NCI-H69 (cell line): ENCODE results near the gene APLP1.
"Not testable (repeated sequence)": the region's sequence is repeated elsewhere in the genome, so short reads cannot be mapped to it uniquely, and the experiment has no call there.

Source experiments
- DNase-seq: peaks from one replicate; lab custom pipeline; 2025; lab: John Stamatoyannopoulos, UW

Gene APLP1

GRCh38 chr19:35852029-35852780 lies 16.2 kb upstream of the APLP1 start, which contains the start of gene NPHS1:
NPHS1 (minus strand) TSS chr19:35852504; CDS start chr19:35851837, 667 bp downstream.
- no peak for DNase-seq

- DNase-seq = no peak
These were observed 15.2 kb upstream of the APLP1 start for GRCh38 chr19:35853038-35853756.

GRCh38 chr19:35856546-35857149 lies 11.7 kb upstream of the APLP1 start, which contains the start of gene KIRREL2:
KIRREL2 (plus strand) TSS chr19:35856911; CDS start chr19:35857120, 209 bp downstream.
- peak; percentile 59 for DNase-seq

DNA sequence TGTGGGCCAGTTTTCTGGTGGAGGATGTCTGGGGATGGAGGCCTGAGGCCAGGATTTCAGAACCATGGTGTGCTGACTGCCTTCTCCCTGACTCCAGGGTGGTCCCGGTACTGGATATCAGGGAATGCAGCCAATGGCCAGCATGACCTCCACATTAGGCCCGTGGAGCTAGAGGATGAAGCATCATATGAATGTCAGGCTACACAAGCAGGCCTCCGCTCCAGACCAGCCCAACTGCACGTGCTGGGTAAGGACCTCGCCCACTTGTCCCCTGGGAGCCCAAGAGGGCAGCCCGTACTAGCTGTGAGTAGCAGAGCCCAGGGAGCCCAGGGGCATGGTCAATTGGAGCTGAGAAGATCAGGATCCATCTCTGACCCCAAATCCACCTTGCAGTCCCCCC lies 10.1 kb upstream of the APLP1 start:
- DNase-seq = no peak

- peak; percentile 15 for DNase-seq
These were observed 9.0 kb upstream of the APLP1 start for GRCh38 chr19:35859414-35859813.

GRCh38 chr19:35860436-35860817 lies 7.9 kb upstream of the APLP1 start:
- DNase-seq = no peak

DNA sequence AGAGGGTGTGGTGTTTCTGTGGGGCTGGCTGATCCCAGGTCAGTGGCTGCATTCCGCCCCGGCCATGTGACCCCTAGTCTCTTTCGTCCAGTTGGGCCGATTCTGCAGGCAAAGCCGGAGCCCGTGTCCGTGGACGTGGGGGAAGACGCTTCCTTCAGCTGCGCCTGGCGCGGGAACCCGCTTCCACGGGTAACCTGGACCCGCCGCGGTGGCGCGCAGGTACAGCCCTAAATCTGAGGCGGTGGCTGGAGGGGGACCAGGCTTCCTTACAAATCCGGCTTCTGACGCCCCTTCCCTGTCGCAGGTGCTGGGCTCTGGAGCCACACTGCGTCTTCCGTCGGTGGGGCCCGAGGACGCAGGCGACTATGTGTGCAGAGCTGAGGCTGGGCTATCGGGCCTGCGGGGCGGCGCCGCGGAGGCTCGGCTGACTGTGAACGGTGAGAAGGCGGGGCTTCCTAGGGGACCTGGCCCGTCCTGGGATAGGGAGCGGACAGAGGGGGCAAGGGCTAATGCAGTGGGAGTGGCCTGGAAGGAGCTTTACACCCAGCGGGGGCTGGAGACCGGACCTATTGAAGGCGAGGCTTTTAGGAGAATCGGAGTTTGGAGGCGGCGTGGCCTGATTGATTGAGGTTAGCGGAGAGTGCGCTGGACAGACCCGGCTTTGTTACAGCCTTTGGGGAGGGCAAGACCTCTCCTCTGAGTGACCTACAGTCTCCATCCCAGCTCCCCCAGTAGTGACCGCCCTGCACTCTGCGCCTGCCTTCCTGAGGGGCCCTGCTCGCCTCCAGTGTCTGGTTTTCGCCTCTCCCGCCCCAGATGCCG lies 7.3 kb upstream of the APLP1 start:
- DNase-seq = no peak

DNA sequence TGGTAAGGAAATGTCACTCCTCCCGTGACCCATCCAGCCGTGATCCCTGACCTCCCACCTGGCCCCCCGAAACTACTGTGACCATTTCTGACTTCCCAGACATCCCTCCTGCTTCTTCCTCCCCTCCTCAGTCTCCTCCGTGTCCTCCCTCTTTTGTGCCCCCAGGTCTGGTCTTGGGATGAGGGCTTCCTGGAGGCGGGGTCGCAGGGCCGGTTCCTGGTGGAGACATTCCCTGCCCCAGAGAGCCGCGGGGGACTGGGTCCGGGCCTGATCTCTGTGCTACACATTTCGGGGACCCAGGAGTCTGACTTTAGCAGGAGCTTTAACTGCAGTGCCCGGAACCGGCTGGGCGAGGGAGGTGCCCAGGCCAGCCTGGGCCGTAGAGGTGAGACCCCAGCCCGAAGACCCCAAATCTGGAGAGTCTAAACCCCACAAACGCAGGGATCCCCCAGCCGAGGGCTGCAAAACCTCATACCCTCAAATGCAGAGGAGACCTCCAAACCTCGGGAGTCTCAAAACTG lies 6.7 kb upstream of the APLP1 start:
- no peak for DNase-seq

- DNase-seq = no peak
These were observed 5.8 kb upstream of the APLP1 start for GRCh38 chr19:35862528-35862927.

- DNase-seq = no peak
These were observed 5.4 kb upstream of the APLP1 start for GRCh38 chr19:35863018-35863417.

DNA sequence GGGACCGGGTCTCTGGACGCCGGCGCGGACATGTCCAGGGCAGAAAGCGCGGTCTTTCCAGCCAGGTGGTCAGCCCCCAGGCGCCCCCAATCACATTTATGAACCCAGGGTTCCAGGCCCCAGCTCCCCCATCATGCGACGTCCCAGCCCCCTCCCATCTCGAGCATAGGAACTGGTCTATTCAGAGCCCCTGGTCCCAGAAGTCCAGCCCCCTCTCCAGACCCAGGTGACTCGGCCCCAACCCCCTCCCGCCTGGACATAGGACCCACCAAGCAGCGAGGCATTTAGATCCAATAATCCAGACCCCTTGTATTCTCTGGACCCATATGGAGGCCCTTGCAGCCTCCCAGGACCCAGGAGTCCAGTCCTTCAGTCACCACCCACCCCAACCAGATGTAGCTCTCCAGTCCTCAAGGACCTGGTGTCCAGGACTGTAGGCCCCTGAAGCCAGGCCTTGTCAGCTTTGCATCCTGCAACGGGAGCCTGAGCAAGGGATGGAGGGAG lies 501 bp downstream of the APLP1 start:
- DNase-seq = no peak

DNA sequence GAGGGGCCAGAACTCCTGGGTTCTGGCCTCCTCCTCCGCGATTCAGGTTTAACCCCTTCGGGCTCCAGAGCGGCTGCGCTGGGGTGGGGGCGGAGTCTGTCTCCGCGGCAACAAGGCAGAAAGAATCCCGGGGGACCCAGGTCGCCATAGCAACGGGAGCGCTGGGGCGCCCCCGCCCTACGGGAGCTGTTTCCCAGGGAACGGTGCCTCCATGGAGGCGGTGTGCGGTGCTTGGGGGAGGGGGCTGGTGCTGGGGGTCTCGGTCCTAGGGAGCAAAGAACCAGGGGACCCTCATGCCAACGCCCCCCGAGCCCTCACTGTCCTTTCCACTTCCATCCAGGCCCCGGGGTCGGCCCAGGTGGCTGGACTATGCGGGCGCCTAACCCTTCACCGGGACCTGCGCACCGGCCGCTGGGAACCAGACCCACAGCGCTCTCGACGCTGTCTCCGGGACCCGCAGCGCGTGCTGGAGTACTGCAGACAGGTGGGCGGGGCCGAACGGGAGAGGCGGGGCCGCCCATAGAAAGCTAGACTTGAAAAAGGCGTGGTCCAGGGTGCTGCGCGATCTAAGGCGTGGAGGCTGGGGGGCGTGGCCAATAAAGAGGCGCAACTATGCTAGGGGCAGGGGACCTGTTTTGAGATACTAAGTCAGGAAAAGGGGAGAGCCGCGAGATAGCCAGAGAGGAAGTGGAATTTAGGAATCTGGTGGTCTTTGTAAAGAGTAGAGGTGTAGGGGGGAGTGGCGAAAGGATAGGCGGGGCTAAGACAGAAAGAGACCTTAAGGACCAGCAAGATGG lies 1.2 kb downstream of the APLP1 start:
- DNase-seq = peak; percentile 96

DNA sequence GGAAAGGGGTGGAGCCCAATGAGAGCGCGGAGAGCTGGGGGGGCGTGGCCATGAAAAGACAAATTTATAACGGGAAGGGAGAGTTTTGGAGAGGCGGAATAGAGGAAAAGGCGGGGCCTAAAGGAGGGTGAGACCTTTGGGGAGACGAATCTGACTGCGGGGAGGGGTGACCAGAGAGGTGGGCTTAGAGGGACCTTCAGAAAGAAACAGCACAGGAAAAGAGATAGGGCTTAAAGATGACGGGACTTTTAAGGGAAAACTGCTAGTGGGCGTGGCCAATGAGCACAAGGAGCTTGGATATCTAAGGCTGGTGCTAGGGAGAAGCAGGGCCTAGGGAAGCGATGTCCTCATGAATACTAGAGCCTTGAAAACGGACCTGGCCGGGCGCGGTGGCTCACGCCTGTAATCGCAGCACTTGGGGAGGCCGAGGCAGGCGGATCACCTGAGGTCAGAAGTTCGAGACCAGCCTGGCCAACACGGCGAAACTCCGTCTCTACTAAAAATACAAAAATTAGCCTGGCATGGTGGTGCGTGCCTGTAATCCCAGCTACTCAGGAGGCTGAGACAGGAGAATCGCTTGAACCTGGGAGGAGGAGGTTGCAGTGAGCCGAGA lies 1.9 kb downstream of the APLP1 start:
- not testable (repeated sequence) for DNase-seq

- no peak for DNase-seq
These were observed 2.4 kb downstream of the APLP1 start for GRCh38 chr19:35870798-35871197.

GRCh38 chr19:35871611-35872010 lies 3.2 kb downstream of the APLP1 start:
- no peak for DNase-seq

DNA sequence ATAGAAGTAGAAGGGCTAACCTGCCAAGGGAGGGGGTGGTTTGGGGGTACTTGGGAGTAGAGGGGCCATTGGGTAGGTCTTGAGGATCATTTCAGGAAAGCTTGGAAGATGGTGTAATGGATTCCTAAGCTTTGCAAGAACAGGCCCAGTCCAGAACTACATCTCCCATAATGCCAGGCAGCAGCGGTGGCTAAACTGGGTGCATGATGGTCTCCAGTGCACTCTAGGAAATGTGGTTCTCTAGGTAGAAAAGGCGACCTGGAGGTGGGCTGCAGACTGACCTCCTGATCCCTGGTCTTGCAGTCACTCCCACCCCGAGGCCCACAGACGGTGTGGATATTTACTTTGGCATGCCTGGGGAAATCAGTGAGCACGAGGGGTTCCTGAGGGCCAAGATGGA lies 3.8 kb downstream of the APLP1 start:
- no peak for DNase-seq

DNA sequence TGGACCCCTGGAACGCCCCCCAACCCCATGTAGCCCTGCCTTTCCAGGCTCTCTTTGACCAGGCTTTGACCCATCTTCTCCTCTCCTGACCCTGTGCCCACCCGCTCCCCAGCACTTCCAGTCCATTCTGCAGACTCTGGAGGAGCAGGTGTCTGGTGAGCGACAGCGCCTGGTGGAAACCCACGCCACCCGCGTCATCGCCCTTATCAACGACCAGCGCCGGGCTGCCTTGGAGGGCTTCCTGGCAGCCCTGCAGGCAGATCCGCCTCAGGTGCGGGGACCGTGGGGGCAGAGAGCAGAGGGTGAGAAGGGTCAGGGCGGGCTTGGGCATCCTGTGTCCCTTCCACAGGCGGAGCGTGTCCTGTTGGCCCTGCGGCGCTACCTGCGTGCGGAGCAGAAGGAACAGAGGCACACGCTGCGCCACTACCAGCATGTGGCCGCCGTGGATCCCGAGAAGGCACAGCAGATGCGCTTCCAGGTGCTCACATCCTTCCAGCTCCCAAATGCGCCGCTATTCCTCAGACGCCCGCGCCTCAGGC lies 6.1 kb downstream of the APLP1 start:
- DNase-seq = no peak

- no peak for DNase-seq
These were observed 10.7 kb downstream of the APLP1 start for GRCh38 chr19:35879068-35879467.

DNA sequence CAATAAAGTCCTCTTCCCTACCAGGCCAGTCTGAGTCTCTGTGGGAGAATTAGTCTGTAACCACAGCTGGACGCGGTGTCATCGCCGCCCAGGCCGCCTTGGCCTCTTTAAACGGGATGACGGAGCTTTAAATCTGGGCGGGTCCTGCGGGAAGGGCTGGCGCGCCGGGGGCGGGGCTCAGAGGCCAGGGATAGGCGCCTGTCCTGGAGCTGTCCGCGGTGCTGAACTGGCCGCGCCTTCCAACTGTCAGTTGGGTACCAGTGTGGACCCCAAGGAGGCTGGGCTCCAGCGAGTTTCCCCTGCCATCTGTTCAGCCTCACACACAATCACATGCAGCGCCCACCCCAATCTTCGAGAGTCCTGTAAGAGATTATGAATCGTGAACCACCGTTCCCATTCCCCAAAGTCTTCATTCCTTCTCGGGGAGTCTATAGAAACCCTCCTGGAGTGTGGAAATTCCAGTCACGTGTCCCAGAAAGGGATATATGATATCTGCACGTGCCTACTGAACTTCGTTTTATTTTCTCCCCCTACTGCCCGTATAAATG lies 11.5 kb downstream of the APLP1 start:
- peak; percentile 81 for DNase-seq
